ENCODE results near the gene PDZD2.

PDZD2 gene

DNA sequence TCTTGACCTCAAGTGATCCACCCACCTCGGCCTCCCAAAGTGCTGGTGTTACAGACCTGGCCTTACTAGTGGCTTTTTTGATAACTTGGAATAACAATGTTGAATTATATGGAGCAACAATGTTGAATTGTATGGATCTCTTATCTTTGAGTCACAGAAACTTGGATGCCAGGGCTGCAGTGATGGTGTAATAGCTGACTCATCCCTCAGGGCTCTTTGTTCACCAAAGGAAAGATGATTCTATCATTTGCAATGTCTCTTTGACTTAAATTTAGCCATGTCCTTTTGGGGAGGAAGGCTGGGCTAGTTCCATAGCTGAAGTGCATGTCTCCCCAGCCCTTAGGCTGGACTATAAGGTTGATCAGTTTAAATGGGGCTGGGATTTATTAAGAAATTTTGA, 172.3 kb downstream of the PDZD2 start:
- no peak for DNase-seq (ENCODE audit: extremely low read depth in 1 of 2, low read depth in 1 of 2)

DNA sequence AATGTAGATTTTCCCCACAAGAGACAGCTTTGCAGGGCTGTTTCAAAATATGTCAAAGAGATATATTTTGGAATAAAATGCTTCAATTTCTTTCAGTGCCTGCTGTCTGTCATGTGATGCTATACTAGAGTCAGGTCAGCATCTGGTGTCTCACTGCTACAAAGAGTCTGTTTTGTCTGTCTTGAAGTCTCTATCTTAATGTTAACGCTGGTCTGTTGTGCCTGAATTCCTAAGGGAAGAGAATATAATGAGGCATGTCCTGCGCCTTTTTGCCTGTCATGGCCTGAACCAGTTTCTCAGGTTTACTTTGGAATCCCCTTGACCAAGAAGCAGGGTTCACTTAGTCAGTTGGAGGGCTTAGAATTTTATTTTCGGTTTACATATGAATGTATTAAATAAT, 176.4 kb downstream of the PDZD2 start:
- DNase-seq (ENCODE audit: extremely low read depth in 1 of 2, low read depth in 1 of 2): no peak

DNA sequence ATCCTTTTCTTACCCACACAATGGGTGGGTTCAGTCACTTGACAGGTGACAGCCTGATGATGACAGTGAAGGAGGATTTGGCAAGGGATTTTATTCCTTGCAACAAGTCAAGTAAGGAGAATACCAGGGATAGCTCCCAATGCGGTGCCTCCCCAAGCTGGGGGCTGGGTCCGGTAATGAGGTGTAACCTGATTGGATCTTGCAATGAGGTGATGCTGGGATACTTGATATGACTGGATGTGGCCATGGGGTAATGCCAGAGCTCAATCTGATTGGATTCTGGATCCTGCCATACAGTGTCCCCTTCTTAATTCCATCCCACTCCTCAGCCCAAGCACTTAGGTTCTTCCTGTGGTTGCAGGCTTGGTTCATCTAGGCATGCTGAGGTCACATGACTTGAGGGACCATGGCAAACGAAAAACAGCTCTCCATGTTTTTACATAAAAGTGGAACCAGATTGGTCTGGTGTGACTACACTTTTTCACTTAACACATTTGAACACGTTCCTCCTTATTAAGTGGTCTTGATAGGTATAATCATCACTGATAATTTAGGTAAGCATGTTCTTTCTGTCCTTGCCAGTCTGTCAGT, 181.1 kb downstream of the PDZD2 start:
- no peak for DNase-seq (ENCODE audit: extremely low read depth in 1 of 2, low read depth in 1 of 2)

DNA sequence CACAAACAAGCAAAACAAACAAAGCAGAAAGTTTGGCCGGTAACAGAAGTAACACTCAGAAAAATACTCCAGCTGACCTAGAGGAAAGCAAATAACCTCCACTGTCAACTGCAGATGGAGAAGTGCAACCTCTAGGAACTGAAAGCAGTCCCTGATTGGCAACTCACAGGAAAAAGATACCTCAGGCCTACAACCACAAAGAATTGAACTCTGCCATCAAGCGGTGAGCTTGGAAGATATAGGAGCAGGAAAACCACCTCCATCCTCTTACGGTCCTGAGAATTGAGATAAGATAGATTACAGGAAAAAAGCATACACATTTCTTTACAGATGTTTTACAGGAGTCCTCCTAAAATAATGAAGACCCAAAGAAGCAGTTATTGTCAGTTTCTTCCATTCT, 184.5 kb downstream of the PDZD2 start:
- no peak for DNase-seq (ENCODE audit: extremely low read depth in 1 of 2, low read depth in 1 of 2)

DNA sequence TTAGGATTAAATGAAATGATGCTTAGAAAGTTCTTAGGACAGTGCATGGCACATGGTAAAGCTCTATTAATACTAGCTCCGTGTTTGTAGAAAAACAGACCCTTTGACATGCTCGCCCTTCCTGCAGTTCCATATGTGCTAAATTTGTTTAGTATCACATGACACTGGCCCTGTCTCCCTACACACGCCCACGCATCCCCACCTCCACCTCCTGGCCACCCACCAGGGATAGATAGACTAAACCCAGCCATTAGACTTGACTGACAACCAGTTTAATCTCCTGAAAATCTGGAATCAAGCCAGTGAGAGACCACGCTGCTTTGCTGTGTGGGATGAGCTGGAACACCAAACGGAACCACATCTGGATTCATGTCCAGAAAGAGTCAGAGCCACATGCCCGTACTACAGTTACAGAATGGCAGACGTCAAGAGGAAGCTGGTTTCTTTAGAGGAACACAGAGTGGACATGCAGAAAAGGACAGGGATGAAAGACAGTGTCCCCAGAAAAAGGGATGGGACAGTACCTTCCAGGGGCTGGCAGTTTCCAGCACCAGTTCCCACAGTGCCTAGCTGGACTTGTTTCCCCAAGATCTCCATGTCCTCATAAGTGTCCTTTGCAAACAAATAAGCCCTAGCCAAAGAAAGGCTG, 186.1 kb downstream of the PDZD2 start:
- no peak for DNase-seq (ENCODE audit: extremely low read depth in 1 of 2, low read depth in 1 of 2)

DNA sequence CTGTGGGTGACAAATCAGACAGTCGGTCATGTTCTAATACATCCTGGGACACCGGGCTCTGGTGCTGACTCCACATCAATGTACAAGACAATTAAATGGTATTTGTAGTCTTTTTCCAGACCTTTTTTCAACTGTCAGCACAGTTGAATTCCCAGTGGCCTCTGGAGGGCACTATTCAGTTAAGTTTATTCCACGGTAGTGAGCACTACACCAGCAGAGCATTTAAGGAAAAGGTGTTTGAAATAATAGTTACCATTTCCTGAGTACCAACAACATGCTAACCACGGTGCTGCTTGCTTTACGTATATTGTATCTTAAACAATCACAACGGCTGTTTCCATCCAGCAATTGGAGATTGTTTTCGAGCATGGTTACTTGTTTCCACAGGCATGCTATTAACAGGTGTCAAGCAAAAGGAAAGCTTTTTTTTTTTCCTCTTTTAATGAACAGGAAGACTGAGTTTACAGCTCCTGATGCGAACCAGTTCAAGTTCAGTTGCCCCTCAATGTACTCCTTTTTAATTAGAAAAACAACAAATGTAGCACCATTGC, 186.7 kb downstream of the PDZD2 start:
- no peak for DNase-seq (ENCODE audit: extremely low read depth in 1 of 2, low read depth in 1 of 2)

DNA sequence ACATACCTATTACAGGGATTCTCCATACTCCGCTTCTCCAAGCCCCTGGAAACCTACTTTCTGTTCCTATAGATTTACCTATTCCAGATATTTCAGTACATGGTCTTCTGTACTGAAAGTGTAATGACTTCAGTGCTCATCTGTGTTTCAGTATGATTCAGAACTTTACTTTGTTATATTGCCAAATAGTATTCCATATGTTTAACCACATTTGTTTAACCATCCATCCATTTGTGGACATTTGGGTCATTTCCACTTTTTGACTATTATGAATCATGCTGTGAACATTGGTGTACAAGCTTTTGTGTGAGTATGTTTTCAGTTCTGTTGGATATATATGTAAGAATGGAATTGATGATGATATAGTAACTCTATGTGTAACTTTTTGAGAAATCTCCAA, 188.9 kb downstream of the PDZD2 start:
- no peak for DNase-seq (ENCODE audit: extremely low read depth in 1 of 2, low read depth in 1 of 2)

DNA sequence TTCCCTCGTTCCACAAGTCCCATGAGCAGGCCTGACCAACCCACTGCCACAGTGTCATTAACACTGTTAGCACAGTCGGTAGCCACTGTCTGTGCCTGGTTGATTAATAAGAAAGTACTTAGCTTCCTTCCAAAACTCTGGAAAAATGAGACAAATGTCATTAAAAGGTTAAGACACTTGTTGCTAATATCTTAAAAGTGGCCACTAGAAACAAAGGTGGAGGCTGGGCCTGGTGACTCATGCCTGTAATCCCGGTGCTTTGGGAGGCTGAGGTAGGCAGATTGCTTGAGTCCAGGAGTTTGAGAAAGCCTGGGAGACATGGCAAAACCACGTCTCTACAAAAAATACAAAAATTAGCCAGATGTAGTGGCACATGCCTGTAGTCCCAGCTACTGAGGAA, 194.0 kb downstream of the PDZD2 start:
- no peak for DNase-seq (ENCODE audit: extremely low read depth in 1 of 2, low read depth in 1 of 2)

DNA sequence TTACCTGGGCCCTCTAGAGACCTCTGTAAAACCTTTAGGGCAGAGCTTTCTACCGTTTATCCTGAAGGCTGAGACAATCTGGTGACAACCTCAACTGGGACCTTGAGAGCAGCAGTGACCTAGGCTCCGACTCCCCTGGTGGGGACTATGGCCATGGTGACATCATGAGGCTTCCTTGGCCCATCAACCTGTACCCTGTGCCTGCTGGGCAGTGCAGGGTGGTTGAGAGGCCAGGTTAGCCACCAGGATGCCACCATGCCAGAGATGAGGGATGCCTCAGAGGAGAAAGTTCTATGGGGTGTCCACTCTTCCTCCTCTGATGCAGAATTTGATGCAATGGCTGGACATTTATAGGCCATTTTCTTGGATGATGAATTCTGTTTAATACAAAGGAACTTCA, 194.8 kb downstream of the PDZD2 start:
- DNase-seq (ENCODE audit: extremely low read depth in 1 of 2, low read depth in 1 of 2): no peak

DNA sequence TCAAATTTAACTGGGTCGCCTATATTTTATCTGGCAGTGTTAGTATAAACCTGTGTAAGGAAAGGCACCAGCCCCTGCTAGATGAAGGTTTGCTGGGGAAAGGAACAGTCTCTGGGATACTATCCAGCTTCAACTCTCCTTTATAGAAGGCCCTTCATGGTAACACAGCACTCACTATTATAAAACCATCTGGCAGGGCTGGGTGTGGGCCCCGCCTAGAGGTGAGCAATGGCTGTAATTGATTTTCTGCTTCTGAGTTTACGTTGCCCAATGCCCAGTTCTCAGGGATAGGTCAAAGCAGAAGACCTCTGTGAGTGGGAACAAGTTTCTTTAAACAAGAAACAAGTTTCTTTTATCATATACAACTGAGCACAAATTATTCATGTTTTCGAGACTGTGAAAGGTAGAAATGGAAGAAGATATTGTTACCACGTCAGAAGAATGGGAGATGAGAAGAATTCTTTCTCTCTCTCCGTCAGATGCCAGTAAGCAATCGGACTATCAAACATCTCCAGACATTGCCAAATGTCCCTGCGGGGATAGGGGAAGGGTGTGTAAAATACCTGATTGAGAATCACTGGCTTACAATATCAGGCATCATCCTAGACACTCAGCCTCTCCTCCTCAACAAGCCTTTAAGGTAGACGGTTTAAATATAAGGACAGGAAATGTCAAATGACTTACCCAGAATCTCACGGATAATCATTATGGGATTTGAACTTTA, 205.9 kb downstream of the PDZD2 start:
- DNase-seq (ENCODE audit: extremely low read depth in 1 of 2, low read depth in 1 of 2): no peak

DNA sequence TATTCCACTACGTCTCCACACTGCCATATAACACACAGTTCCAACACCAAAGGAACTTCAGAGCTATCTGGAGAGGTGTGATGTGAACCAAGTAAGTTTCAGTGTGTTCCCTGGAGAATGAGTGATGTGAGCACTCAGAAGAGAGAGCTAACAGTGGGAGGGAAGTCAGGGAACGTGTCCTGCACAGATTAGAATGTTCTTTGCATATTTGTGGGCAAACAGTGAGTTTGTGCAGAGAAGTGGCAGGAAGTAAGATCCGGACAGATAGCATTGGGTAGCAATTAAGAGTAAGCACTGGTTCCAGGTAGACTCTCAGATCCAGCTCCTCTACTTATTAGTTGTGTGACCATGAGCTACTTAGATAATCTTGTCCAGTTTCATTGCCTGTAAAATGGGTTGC, 206.4 kb downstream of the PDZD2 start:
- no peak for DNase-seq (ENCODE audit: extremely low read depth in 1 of 2, low read depth in 1 of 2)

DNA sequence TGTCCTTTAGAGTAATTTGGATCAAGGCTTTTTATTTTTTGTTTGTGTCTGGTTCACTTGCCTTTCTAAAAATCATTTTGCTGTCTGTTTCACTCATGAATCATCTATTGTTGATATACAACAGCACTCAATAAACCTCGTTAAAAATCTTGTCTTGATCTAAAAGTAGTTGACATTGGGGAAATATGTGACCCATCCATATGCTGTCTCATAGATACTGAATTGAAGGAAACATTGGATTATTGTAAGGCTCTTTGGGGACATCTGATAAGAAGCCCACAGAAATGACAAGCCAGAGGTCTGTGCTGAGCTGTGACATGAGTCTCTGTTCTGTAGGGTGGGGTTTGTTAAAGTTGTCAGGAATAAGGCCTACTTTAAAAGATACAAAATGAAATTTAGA, 208.0 kb downstream of the PDZD2 start:
- DNase-seq (ENCODE audit: extremely low read depth in 1 of 2, low read depth in 1 of 2): no peak

DNA sequence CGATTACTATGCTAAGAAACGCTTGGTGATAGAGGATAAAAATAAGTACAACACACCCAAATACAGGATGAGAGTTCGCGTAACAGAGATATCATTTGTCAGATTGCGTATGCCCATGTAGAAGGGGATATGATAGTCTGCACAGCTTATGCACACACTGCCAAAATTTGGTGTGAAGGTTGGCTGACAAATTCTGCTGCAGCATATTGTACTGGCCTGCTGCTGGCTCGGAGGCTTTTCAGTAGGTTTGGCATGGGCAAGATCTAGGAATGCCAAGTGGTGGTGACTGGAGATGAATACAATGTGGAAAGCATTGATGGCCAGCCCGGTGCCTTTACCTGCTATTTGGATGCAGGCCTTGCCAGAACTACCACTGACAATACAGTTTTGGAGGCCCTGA, 208.4 kb downstream of the PDZD2 start:
- no peak for DNase-seq (ENCODE audit: extremely low read depth in 1 of 2, low read depth in 1 of 2)

DNA sequence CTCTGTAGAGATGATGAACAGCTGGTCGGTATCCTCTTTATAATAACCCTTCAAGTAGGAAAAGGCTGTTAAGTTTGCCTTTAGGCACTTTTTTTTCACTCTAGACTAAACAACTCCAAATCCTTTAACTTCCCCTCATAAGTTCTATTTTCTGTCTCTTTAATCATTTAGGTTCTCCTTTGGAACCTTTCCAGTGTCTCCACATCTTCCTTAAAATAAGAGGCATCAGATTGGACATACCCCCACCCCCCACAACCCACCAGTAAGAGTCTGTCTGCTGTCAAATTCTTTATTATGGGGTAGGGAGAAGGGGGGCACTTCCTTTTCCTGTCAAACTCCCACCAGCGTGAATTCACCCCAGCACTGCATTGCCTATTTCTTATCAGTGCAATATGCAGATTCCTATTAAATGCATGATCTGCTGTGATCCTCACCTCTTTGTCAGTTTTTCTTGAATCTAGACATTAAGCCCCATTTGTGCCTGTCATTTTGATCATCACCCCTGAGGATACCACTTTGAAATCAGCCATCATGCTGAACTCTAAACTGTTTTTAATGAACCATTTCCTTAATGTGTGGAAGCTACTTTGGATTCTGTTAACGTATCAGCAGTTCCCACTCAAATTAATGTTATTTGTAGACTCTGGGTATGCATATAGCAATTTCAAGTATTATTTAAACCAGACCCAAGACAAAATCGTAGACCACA, 212.2 kb downstream of the PDZD2 start:
- no peak for DNase-seq (ENCODE audit: extremely low read depth in 1 of 2, low read depth in 1 of 2)

DNA sequence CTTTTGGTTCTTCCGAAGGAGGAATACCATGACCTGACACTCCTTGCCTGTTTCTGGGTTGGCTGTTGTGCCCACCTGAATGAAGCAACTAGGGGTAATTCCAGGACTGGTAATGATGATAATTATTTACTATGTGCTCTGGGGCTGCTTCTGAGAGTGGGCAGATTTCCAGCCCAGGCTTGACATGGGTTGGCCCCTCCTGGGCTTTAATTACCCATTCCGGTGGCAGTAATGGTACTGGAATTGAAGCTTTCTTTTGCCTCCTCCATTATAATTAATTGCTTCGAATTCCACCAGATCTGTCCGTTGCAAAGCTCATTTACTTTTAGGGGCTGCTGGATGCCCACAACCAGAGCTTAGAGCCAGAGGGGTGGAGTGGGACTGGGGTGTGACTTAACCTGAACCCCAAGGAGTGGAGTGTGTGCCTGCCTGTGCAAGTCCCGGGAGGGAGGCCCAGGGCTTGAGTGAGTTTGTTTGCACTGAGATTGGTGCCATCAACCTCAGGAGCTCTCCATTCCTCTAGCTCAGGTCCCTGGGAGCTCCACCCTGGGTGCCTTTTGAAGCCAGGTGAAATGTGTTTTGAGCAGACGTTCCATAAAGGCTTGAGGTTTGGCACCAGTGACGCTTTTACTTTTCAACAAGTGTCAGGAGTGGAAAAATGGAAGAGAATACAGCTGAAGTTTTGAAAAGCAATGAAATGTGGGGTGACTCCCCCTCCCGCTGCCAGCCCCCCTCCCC, 214.6 kb downstream of the PDZD2 start:
- DNase-seq (ENCODE audit: extremely low read depth in 1 of 2, low read depth in 1 of 2): no peak

DNA sequence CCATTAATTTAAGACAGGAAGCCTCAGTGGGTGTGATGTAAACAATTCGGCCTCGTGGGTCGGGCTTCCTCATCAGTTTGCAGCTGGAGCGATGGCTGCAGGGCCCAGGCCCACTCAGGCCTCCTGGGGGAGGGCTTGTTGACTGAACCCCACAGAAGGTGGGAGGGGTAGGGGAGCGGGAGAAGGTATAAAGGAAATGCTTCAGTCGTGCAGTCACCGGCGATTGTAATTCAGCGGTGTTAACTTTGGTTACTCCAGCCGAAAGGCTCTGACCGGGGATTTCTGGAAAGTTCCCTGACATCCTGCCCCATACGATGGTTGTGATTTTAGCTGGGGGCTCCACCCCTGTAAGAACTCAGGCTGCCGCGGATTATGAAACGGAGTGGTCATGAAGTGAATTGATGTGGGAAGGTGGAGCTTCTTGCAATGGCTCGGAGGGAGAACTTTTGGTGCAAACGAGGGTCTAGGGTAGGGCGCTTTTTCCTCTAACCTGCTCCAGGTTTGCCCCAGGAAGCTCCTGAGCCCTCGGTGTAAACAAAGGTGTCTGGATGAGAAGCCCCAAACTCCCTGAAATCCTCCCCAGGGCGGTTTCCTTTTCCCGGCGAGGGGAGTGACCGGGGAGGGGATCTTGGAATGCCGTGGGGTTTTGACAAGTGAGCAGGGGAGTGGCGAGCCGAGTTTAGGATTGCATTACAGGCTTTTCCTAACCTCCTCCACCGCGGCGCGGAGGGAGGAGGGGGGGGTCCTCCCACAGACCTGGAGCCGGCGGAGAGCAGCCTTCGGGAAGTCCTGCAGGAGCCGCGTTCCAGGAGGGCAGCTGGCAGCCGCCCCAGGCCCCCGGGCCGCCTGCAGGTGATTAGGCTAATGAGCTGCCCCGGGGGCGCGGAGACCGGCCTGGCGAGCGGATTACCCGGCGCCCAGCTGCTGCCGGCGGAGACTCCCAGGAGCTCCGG, 215.5 kb downstream of the PDZD2 start:
- no peak for DNase-seq (ENCODE audit: extremely low read depth in 1 of 2, low read depth in 1 of 2)

DNA sequence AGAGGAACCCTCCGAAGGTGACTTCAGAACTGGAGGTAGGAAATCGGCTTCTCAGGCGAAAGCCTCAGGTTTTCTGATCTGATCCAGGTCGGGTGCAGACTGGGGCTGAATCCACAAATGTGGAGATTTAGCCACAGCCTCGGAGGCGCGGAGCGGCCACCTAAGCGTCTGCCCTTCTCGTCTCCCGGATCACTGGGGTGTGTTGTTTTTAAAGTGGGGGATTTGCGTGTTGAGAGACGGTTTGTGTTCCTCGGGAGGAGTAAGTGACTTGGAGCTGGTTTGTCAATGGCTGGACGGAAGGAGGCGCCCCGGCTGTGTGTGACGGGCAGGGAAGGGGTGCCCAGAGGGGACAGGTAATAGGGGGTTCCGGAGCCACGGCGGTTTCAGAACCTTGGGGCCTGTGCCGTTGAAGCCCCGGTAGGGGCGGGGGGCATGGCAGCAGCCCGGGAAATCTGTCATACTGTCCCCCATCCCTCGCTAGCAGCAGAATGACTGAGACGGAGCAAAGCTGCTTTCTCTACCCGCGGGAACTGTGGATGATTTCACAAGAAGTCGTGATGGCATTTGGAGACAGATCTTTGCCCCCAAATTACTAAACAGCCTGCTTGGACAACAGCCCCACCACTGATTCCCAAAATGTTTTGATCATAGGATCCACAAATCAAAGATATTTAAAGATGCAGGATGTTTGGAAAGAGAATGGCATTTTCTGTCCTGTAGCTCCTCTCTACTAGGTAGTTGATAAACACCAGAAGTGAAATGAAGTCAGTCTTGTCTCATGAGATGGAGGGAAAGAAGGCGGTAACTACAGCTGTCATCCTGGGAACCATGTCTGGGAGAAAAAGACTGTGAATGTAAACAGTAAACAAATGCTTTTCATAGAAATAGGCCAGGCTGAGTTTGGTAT, 216.5 kb downstream of the PDZD2 start:
- no peak for DNase-seq (ENCODE audit: extremely low read depth in 1 of 2, low read depth in 1 of 2)

DNA sequence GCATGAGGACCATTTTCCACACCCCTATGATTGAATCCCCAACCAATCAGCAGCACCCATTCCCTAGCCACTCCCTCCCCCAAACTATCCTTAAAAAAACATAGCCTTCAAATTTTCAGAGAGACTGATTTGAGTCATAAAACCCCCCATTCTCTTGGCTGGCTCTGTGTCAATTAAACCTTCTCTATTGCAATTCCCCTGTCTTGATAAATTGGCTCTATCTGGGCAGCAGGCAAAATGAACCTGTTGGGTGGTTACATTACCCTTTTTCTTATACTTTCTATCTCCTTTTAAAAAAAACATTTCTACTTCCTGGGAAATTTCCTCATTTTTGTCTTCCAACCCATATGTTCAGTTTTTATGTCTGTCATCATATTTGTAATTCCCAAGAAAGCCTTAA, 220.2 kb downstream of the PDZD2 start:
- DNase-seq (ENCODE audit: extremely low read depth in 1 of 2, low read depth in 1 of 2): no peak

DNA sequence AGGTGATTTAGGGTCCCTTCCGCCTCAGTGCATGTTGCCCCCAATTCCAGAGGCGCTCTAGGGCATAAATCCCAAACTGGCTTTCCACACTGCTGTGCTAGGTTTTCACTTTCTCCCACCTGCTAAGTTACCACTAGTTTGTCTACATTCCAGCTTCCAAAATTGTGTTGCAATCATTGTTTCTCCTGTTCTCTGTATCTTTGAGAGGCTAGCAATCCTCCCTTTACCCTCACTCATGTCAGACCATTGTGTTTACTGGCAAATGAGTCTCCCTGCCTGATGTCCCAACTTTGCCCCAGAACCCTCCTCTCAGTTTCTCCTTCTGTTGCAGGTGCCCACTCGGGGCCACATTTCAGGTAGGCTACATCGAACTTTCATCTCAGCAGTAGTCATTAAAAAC, 221.3 kb downstream of the PDZD2 start:
- no peak for DNase-seq (ENCODE audit: extremely low read depth in 1 of 2, low read depth in 1 of 2)

All from stimulated activated CD8-positive, alpha-beta memory T cell treated with anti-CD3 and anti-CD28 coated beads, Interleukin-7, amount 100 ng/mL, for 48 hours (primary cell).